SK-N-SH (cell line): ENCODE results near the gene STARD8.
"Not testable (repeated sequence)": the region's sequence is repeated elsewhere in the genome, so short reads cannot be mapped to it uniquely, and the experiment has no call there.

Source experiments
- CTCF ChIP-seq: fragments of 200-600 bp; sonication (generic); IDR thresholded peaks from 2 replicates; pipeline ENCODE4 v1.6.1; 2017; ENCODE audit warnings: antibody characterized with exemption, mild to moderate bottlenecking, moderate library complexity
- EP300 ChIP-seq, 2 experiments: IDR thresholded peaks; 2 replicates each; pipeline versions ENCODE4 v1.4.0 to v1.6.1; 2012; ENCODE audit warnings: borderline replicate concordance in 1 of 2, low read depth in 1 of 2, low read length in 1 of 2
- FOXM1 ChIP-seq: IDR thresholded peaks from 2 replicates; pipeline ENCODE4 v1.4.0; 2012; ENCODE audit warnings: low read depth, mild to moderate bottlenecking
- GABPA ChIP-seq: IDR thresholded peaks from 2 replicates; pipeline ENCODE4 v1.4.0; 2012; ENCODE audit warnings: low read depth, mild to moderate bottlenecking
- JUND ChIP-seq: IDR thresholded peaks from 2 replicates; pipeline ENCODE4 v1.4.0; 2012
- SIN3A ChIP-seq: IDR thresholded peaks from 2 replicates; pipeline ENCODE4 v1.6.1; 2012; ENCODE audit warnings: low read depth, mild to moderate bottlenecking, low read length, moderate library complexity, borderline replicate concordance
- TF ChIP-seq, protein P1 (sequence below): fragments of 150-350 bp; IDR thresholded peaks from 2 replicates; pipeline ENCODE4 v1.6.1; 2017; ENCODE audit warnings: antibody characterized with exemption, low read length, low read depth, borderline replicate concordance

DNA sequence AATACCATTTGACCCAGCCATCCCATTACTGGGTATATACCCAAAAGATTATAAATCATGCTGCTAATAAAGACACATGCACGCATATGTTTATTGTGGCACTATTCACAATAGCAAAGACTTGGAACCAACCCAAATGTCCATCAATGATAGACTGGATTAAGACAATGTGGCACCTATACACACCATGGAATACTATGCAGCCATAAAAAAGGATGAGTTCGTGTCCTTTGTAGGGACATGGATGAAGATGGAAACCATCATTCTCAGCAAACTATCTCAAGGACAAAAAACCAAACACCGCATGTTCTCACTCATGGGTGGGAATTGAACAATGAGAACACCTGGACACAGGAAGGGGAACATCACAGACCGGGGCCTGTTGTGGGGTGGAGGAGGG lies 9.0 kb downstream of the STARD8 start:
- not testable (repeated sequence) for TF ChIP-seq CTCF; FOXM1; SIN3A; JUND; EP300 (IDR thresholded peaks at IDR 0.05; ENCODE audit: borderline replicate concordance in 1 of 2, low read depth in 1 of 2, low read length in 1 of 2); GABPA
- TF ChIP-seq, protein P1, sequence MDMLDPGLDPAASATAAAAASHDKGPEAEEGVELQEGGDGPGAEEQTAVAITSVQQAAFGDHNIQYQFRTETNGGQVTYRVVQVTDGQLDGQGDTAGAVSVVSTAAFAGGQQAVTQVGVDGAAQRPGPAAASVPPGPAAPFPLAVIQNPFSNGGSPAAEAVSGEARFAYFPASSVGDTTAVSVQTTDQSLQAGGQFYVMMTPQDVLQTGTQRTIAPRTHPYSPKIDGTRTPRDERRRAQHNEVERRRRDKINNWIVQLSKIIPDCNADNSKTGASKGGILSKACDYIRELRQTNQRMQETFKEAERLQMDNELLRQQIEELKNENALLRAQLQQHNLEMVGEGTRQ: not testable (repeated sequence)
